ENCODE results near the gene AFDN. TPM values are rescaled to one million over a fixed set of nuclear protein-coding genes. Genes with fewer than 3 reads are reported as not detected.

AFDN gene
- polyA plus RNA-seq, 1 of the 3 experiments (the other 2 are of a cell fraction): 25.1 TPM

GRCh38 chr6:167941822-167942221 lies 115.1 kb downstream of the AFDN start:
- no peak for DNase-seq
- no peak overlapping the region for H3K27ac ChIP-seq (ENCODE audit: low read depth in 2 of 2, low read length in 1 of 2)
- H3K9me2 ChIP-seq: no peaks in the 10 kb centered on the region
- H3K9ac ChIP-seq: no peak overlapping the region
- no peaks in the 10 kb centered on the region for H3K27me3 ChIP-seq (ENCODE audit: insufficient read depth)
- H3K4me2 ChIP-seq: no peak overlapping the region
- TF ChIP-seq RAD21 (IDR thresholded peaks at IDR 0.05; ENCODE audit: low read length) (no peak), FOXJ3 (CRISPR knock-in tag; IDR thresholded peaks at IDR 0.05) (no peak), USF2 (IDR thresholded peaks at IDR 0.05; ENCODE audit: borderline replicate concordance, low read depth, low read length) (no peak), SIN3A (IDR thresholded peaks at IDR 0.05; ENCODE audit: borderline replicate concordance, low read depth, low read length) (no peak), IRF3 (IDR thresholded peaks at IDR 0.05; ENCODE audit: low read depth, low read length) (no peak), RCOR1 (IDR thresholded peaks at IDR 0.05; ENCODE audit: low read length) (no peak)
- no peak overlapping the region for H3K4me3 ChIP-seq (ENCODE audit: low read depth in 2 of 2, low read length in 1 of 2)
- H3F3A ChIP-seq (replicated peaks; ENCODE audit: insufficient read depth): no peaks in the 10 kb centered on the region
- H3K9me3 ChIP-seq: no peaks in the 10 kb centered on the region
- H4K20me1 ChIP-seq (ENCODE audit: insufficient read depth): no peaks in the 10 kb centered on the region
- no peak overlapping the region for H2AFZ ChIP-seq (ENCODE audit: low read depth)
- H3K79me2 ChIP-seq (ENCODE audit: insufficient read depth): no peaks in the 10 kb centered on the region
- WGBS (ENCODE audit: low lambda C conversion rate): 82% methylated on average over 3 of the region's 3 CpGs
- ChIA-PET POLR2A (no interaction called here), CTCF (no interaction called here)
- peaks cover 13 to 42% of the 10 kb centered on the region in 2 experiments for H3K36me3 ChIP-seq (replicated peaks in 1 of 2; ENCODE audit: control insufficient read depth in 1 of 2, insufficient read depth in 2 of 2, low read length in 1 of 2)
- H3K4me1 ChIP-seq (ENCODE audit: control insufficient read depth in 1 of 2, insufficient read depth in 2 of 2, low read depth in 1 of 2, low read length in 1 of 2): peaks cover 0 to 2% of the 10 kb centered on the region in 2 experiments; a peak in 1 of 4 replicates

- Histone ChIP-seq H3K4me2 (no peak overlapping the region), H3K4me1 (ENCODE audit: control insufficient read depth in 1 of 2, insufficient read depth in 2 of 2, low read depth in 1 of 2, low read length in 1 of 2) (peaks cover 0 to 5% of the 10 kb centered on the region in 2 experiments; a peak in 1 of 4 replicates), H3K4me3 (ENCODE audit: low read depth in 2 of 2, low read length in 1 of 2) (no peak overlapping the region), H4K20me1 (ENCODE audit: insufficient read depth) (no peaks in the 10 kb centered on the region), H3F3A (replicated peaks; ENCODE audit: insufficient read depth) (no peaks in the 10 kb centered on the region), H3K27me3 (ENCODE audit: insufficient read depth) (no peaks in the 10 kb centered on the region), H3K9me3 (no peaks in the 10 kb centered on the region), H2AFZ (ENCODE audit: low read depth) (no peak overlapping the region), H3K79me2 (ENCODE audit: insufficient read depth) (no peaks in the 10 kb centered on the region), H3K27ac (ENCODE audit: low read depth in 2 of 2, low read length in 1 of 2) (no peak overlapping the region; a peak in 1 of 4 replicates), H3K36me3 (replicated peaks in 1 of 2; ENCODE audit: control insufficient read depth in 1 of 2, insufficient read depth in 2 of 2, low read length in 1 of 2) (peaks cover 23 to 56% of the 10 kb centered on the region in 2 experiments), H3K9me2 (no peaks in the 10 kb centered on the region), H3K9ac (no peak overlapping the region)
- ChIA-PET CTCF (no interaction called here), POLR2A (no interaction called here)
- no peak for DNase-seq
- TF ChIP-seq MXI1 (IDR thresholded peaks at IDR 0.05; ENCODE audit: low read depth, low read length): no peak
- TF ChIP-seq EP300 (IDR thresholded peaks at IDR 0.05; ENCODE audit: borderline replicate concordance in 1 of 2, low read depth in 1 of 2, low read length in 1 of 2): no peak
- TF ChIP-seq CTCF (IDR thresholded peaks at IDR 0.05): no peak
- no peak for TF ChIP-seq ZBTB33 (IDR thresholded peaks at IDR 0.05; ENCODE audit: borderline replicate concordance, low read depth)
- TF ChIP-seq GABPA (IDR thresholded peaks at IDR 0.05; ENCODE audit: low read depth): no peak
- TF ChIP-seq FOXJ3 (CRISPR knock-in tag; IDR thresholded peaks at IDR 0.05): no peak
- TF ChIP-seq FOSL2 (IDR thresholded peaks at IDR 0.05; ENCODE audit: borderline replicate concordance, low read depth): no peak
- TF ChIP-seq SIN3A (IDR thresholded peaks at IDR 0.05; ENCODE audit: borderline replicate concordance, low read depth, low read length): no peak
- no peak for TF ChIP-seq SMC3 (IDR thresholded peaks at IDR 0.05; ENCODE audit: low read depth, low read length)
- no peak for TF ChIP-seq FOXM1 (IDR thresholded peaks at IDR 0.05; ENCODE audit: low read depth)
- no peak for TF ChIP-seq CHD2 (IDR thresholded peaks at IDR 0.05; ENCODE audit: low read length, partially characterized antibody)
- TF ChIP-seq ELF1 (IDR thresholded peaks at IDR 0.05): no peak
- TF ChIP-seq TEAD4 (IDR thresholded peaks at IDR 0.05; ENCODE audit: borderline replicate concordance, insufficient read depth): no peak
- no peak for TF ChIP-seq PBX3 (IDR thresholded peaks at IDR 0.05)
- TF ChIP-seq USF1 (IDR thresholded peaks at IDR 0.05; ENCODE audit: borderline replicate concordance, low read depth): no peak
- no peak for TF ChIP-seq GATA2 (CRISPR knock-in tag; IDR thresholded peaks at IDR 0.05)
- 96% methylated on average over 4 of the region's 4 CpGs for WGBS (ENCODE audit: low lambda C conversion rate)
Measured at GRCh38 chr6:167944130-167944529, 117.4 kb downstream of the AFDN start.
